Neural crest cell (in vitro differentiated cells): Measurements from ENCODE around the gene FRAS1. TPM values are rescaled to one million over a fixed set of nuclear protein-coding genes. Genes with fewer than 3 reads are reported as not detected.

ENCODE experiments used
- DNase-seq: peaks from one replicate; pipeline ENCODE4 v3.0.0; 2021; ENCODE audit warnings: low read depth, mixed read lengths, low spot score
- H3K27ac Mint-ChIP-seq: one replicate; pipeline ENCODE4 v1.8.0; 2021; ENCODE audit warnings: mild to moderate bottlenecking, mixed read lengths; ENCODE audit not compliant: unreplicated experiment
- H3K27me3 Mint-ChIP-seq: 2 replicates; pipeline ENCODE4 v1.8.0; 2021; ENCODE audit warnings: low read depth, mild to moderate bottlenecking, mixed read lengths
- H3K36me3 Mint-ChIP-seq: 2 replicates; pipeline ENCODE4 v1.8.0; 2021; ENCODE audit warnings: low read depth, mild to moderate bottlenecking, mixed read lengths
- H3K4me1 Mint-ChIP-seq: 2 replicates; pipeline ENCODE4 v1.8.0; 2021; ENCODE audit warnings: mixed read lengths
- H3K4me3 Mint-ChIP-seq: one replicate; pipeline ENCODE4 v1.8.0; 2021; ENCODE audit warnings: mild to moderate bottlenecking, mixed read lengths
- H3K9me3 Mint-ChIP-seq: 2 replicates; pipeline ENCODE4 v1.8.0; 2021; ENCODE audit warnings: mixed read lengths
- total RNA-seq: library from RNA; stranded (reverse); gene quantifications from 2 replicates; pipeline ENCODE4 v1.2.1, GENCODE V29; 2021
- TF ChIP-seq, protein P1 (sequence below): fragments of 200-600 bp; sonication (generic); conservative IDR thresholded peaks from 2 replicates; pipeline ENCODE4 v1.5.0; 2021; ENCODE audit warnings: antibody characterized with exemption, mild to moderate bottlenecking

Gene FRAS1
- total RNA-seq, 1 donor from 2014 or later, result 8.4 TPM

DNA sequence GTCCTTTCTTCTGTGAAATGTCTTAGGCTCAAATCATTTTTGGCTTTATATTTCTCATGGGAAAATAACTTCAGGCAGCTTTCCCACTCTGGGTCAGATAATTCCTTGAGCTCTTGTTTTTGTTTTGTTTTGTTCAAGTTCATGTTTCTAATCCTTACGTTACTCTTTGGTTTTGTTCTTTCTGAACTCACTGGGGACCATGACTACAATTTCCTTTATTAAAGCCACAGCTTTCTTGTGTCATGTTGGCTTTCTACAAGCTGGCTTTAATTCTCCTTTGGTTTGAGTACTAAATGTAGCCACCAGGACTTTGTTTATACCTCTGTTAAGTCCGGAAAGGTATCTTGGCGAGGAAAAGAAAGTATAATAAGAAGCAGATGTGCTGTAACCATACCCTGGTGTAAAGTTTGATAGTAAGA lies 463.7 kb downstream of the FRAS1 start:
- no peak overlapping the region for H3K27ac Mint-ChIP-seq
- H3K36me3 Mint-ChIP-seq, result no peaks in the 10 kb centered on the region
- no peaks in the 10 kb centered on the region for H3K4me1 Mint-ChIP-seq
- no peak for DNase-seq
- no peak overlapping the region for H3K4me3 Mint-ChIP-seq
- TF ChIP-seq, protein P1, sequence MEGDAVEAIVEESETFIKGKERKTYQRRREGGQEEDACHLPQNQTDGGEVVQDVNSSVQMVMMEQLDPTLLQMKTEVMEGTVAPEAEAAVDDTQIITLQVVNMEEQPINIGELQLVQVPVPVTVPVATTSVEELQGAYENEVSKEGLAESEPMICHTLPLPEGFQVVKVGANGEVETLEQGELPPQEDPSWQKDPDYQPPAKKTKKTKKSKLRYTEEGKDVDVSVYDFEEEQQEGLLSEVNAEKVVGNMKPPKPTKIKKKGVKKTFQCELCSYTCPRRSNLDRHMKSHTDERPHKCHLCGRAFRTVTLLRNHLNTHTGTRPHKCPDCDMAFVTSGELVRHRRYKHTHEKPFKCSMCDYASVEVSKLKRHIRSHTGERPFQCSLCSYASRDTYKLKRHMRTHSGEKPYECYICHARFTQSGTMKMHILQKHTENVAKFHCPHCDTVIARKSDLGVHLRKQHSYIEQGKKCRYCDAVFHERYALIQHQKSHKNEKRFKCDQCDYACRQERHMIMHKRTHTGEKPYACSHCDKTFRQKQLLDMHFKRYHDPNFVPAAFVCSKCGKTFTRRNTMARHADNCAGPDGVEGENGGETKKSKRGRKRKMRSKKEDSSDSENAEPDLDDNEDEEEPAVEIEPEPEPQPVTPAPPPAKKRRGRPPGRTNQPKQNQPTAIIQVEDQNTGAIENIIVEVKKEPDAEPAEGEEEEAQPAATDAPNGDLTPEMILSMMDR, result no peak
- H3K9me3 Mint-ChIP-seq, result no peaks in the 10 kb centered on the region
- H3K27me3 Mint-ChIP-seq, result no peaks in the 10 kb centered on the region

DNA sequence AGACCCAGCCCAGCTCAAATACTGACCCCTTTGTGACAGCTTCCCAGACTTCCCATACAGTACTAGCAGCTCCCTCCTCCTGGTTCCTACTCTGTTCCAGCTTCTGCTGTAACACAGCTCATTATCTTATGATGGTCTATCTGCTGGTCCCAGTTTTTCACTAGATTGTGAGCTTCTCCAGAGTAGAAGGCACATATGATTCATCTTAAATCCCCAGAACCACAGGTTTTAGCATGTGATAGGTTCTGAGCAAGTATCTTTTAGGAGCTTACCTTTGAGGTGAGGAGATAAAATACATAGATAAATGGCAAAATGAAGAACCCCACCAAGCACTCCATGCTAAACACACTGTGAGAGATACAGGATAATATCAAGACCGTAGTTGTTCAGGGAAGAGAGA lies 466.9 kb downstream of the FRAS1 start:
- H3K4me3 Mint-ChIP-seq, result no peak overlapping the region
- H3K27me3 Mint-ChIP-seq, result no peaks in the 10 kb centered on the region
- DNase-seq, result no peak
- H3K4me1 Mint-ChIP-seq, result no peaks in the 10 kb centered on the region
- TF ChIP-seq, protein P1, result no peak
- H3K27ac Mint-ChIP-seq, result no peak overlapping the region
- no peaks in the 10 kb centered on the region for H3K9me3 Mint-ChIP-seq
- no peaks in the 10 kb centered on the region for H3K36me3 Mint-ChIP-seq

DNA sequence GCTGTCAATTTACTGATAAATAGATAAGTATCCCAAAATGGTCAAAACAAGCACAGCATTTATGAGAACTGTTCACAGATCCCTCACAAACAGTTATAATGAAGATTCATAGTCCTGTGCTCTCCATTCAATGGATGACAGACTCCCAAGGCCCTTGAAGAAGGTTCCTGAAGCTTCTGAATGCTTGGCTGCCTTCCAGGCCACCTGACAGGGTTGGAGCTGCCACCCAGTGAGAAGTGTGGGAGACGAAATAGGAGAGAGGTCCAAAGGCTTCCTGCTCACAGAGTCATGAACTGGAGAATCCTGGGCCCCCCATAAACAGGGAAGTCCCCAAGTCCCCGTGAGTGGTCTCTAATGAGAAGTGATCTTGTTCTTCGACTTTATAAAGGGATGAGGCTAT lies 468.4 kb downstream of the FRAS1 start:
- peaks cover 3% of the 10 kb centered on the region for H3K9me3 Mint-ChIP-seq
- TF ChIP-seq, protein P1, result no peak
- H3K4me3 Mint-ChIP-seq, result no peak overlapping the region
- H3K36me3 Mint-ChIP-seq, result no peaks in the 10 kb centered on the region
- no peaks in the 10 kb centered on the region for H3K27me3 Mint-ChIP-seq
- H3K27ac Mint-ChIP-seq, result no peak overlapping the region
- no peak for DNase-seq
- H3K4me1 Mint-ChIP-seq, result no peaks in the 10 kb centered on the region

DNA sequence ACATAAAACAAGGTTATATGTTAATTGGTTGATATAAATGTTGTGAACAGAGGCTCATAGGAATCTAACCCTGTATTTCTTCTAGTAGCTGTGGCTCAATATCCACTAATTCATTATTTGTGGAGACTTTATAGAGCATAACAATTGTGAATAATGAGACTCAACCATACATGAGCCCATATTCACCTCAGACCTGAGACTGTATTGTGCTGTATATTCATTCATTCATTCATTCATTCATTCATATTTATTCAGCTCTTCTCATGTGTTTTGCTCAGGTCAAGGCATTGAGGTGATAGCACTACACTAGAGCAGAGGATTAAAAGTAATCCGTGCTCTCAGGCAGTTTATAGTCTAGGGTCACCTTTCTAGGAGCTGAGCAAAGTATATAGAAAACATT lies 470.0 kb downstream of the FRAS1 start:
- H3K4me3 Mint-ChIP-seq, result no peak overlapping the region
- TF ChIP-seq, protein P1, result no peak
- DNase-seq, result no peak
- H3K36me3 Mint-ChIP-seq, result no peaks in the 10 kb centered on the region
- no peak overlapping the region for H3K27ac Mint-ChIP-seq
- H3K27me3 Mint-ChIP-seq, result no peaks in the 10 kb centered on the region
- no peaks in the 10 kb centered on the region for H3K4me1 Mint-ChIP-seq
- H3K9me3 Mint-ChIP-seq, result peaks cover 3% of the 10 kb centered on the region

DNA sequence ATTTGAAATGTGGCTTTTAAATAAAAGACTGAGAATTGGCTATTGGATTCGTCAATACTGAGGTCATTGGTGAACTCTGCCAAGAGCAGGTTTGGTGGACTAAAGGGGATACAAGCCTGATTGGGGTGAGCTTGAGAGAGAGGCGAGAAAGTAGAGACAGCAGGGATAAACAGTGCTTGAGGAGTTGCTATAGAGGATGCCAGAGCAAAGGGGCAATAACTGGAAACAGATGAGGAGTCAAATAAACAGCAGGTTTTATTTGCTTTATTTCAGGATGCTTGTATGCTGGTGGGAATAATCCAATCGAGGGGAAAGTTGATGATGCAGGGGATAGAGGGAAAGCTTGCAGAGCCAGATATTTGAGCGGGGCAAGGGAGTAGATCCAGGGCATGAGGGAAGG lies 470.4 kb downstream of the FRAS1 start:
- Mint-ChIP-seq H3K9me3 (peaks cover 3% of the 10 kb centered on the region), H3K36me3 (no peaks in the 10 kb centered on the region), H3K27me3 (no peaks in the 10 kb centered on the region), H3K27ac (no peak overlapping the region), H3K4me1 (no peaks in the 10 kb centered on the region), H3K4me3 (no peak overlapping the region)
- DNase-seq, result no peak
- TF ChIP-seq, protein P1, result no peak

DNA sequence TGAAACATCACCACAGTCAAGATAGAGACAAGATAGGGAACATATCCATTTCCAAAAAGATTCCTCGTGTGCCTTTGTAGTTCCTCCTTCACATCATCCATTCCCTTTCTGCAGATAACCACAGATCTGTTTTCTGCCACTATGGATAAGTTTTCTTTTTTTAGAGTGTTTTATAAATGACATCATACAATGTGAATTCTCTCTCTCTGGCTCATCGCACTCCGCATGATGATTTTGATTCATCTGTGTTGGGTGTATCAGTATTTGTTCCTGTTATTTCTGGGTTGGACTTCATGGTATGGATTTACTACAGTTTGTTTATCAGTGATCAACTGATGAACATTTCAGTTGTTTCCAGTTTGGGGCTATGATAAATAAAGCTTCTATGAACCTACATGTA lies 471.2 kb downstream of the FRAS1 start:
- no peak for DNase-seq
- Mint-ChIP-seq H3K27ac (no peak overlapping the region), H3K27me3 (no peaks in the 10 kb centered on the region), H3K4me1 (peaks cover 3% of the 10 kb centered on the region), H3K4me3 (no peak overlapping the region), H3K36me3 (no peaks in the 10 kb centered on the region), H3K9me3 (peaks cover 3% of the 10 kb centered on the region)
- TF ChIP-seq, protein P1, result no peak
